K562 (cell line): ENCODE data around the gene CNKSR1.

Source experiments
- TRIM24 ChIP-seq, 2 experiments: fragments of 450-650 bp; IDR thresholded peaks; 2 replicates each; pipeline ENCODE4 v1.6.1; 2016
- TF ChIP-seq, protein P1 (sequence below): sonication (generic); formaldehyde crosslinking; IDR thresholded peaks from 2 replicates; pipeline ENCODE4 v1.5.0; 2020; ENCODE audit warnings: missing genetic modification reagents
- TF ChIP-seq, protein P2 (sequence below), 3 experiments: IDR thresholded peaks in 2 of 3; conservative IDR thresholded peaks in 1 of 3; 2 replicates each; pipeline ENCODE4 v1.5.1; 2011 to 2012; ENCODE audit warnings: low read length in 3 of 3, mild to moderate bottlenecking in 3 of 3, control low read depth in 2 of 3, improper control_type of control experiment in 1 of 3, inconsistent platforms in 1 of 3, low read depth in 1 of 3, mixed read lengths in 1 of 3, moderate library complexity in 1 of 3; ENCODE audit not compliant: insufficient read depth in 2 of 3

DNA sequence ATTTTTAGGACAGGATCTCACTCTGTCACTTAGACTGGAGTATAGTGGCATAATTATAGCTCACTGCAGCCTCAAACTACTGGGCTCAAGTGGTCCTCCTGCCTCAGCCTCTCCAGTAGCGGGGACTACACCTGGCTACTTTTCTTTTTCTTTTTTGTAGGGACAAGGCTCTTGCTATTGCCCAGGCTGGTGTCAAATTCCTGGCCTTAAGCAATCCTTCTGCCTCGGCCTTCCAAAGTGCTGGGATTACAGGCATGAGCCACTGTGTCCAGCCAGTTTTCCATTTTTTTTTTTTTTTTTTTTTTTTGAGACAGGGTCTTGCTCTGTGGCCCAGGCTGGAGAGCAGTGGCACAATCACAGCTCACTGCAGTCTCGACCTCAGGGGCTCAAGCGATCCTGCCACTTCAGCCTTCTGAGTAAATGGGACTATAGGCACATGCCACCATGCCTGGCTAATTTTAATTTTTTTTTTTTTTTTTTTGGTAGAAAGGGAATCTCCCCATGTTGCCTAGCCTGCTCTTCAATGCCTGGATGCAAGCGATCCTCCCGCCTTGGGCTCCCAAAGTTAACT, 36.1 kb downstream of the CNKSR1 start:
- TF ChIP-seq, protein P1, sequence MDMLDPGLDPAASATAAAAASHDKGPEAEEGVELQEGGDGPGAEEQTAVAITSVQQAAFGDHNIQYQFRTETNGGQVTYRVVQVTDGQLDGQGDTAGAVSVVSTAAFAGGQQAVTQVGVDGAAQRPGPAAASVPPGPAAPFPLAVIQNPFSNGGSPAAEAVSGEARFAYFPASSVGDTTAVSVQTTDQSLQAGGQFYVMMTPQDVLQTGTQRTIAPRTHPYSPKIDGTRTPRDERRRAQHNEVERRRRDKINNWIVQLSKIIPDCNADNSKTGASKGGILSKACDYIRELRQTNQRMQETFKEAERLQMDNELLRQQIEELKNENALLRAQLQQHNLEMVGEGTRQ (CRISPR knock-in tag): no peak
- no peak for TF ChIP-seq TRIM24 (IDR thresholded peaks at IDR 0.05)
- TF ChIP-seq, protein P2, sequence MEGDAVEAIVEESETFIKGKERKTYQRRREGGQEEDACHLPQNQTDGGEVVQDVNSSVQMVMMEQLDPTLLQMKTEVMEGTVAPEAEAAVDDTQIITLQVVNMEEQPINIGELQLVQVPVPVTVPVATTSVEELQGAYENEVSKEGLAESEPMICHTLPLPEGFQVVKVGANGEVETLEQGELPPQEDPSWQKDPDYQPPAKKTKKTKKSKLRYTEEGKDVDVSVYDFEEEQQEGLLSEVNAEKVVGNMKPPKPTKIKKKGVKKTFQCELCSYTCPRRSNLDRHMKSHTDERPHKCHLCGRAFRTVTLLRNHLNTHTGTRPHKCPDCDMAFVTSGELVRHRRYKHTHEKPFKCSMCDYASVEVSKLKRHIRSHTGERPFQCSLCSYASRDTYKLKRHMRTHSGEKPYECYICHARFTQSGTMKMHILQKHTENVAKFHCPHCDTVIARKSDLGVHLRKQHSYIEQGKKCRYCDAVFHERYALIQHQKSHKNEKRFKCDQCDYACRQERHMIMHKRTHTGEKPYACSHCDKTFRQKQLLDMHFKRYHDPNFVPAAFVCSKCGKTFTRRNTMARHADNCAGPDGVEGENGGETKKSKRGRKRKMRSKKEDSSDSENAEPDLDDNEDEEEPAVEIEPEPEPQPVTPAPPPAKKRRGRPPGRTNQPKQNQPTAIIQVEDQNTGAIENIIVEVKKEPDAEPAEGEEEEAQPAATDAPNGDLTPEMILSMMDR (IDR thresholded peaks at IDR 0.05 in 2 of 3, conservative IDR thresholded peaks at IDR 0.05 in 1 of 3; ENCODE audit: insufficient read depth in 2 of 3, low read depth in 1 of 3, low read length in 3 of 3): no peak
